Psoas muscle (tissue), 8 donors: ENCODE results near the gene ASB1. TPM values are rescaled to one million over a fixed set of nuclear protein-coding genes. Genes with fewer than 3 reads are reported as not detected.

Experiments used
- ATAC-seq, 4 donors: fragments of 200-7000 bp; cut with Tn5 transposase; one replicate each; pipeline ENCODE4 v1.9.1; 2020; ENCODE audit warnings: moderate library complexity in 3 of 4, mild to moderate bottlenecking in 2 of 4
- DNase-seq, 2 donors: peaks; one replicate each; pipeline ENCODE4 v3.0.0-alpha.2; 2020
- H3K27ac ChIP-seq: fragments of 200-600 bp; one replicate; pipeline ENCODE4 v1.8.0; 2022
- H3K27me3 ChIP-seq, 3 donors: fragments of 200-600 bp in 1 of 3; one replicate each; pipeline versions ENCODE4 v1.6.1 to v1.8.0; 2013 to 2022; ENCODE audit warnings: low read length in 2 of 3, mild to moderate bottlenecking in 2 of 3, moderate library complexity in 1 of 3; ENCODE audit not compliant: insufficient read depth in 3 of 3
- H3K36me3 ChIP-seq, 2 donors: fragments of 200-600 bp in 1 of 2; one replicate each; pipeline versions ENCODE4 v1.6.1 to v1.8.0; 2013 to 2022; ENCODE audit warnings: low read depth in 1 of 2, mild to moderate bottlenecking in 1 of 2, moderate library complexity in 1 of 2; ENCODE audit not compliant: insufficient read depth in 1 of 2
- H3K4me1 ChIP-seq: fragments of 200-600 bp; one replicate; pipeline ENCODE4 v1.8.0; 2022
- H3K4me3 ChIP-seq: fragments of 200-600 bp; one replicate; pipeline ENCODE4 v1.8.0; 2022; ENCODE audit warnings: mild to moderate bottlenecking
- H3K9me3 ChIP-seq: fragments of 200-600 bp; one replicate; pipeline ENCODE4 v1.8.0; 2022
- CTCF ChIP-seq: fragments of 200-600 bp; IDR thresholded peaks from one replicate; pipeline ENCODE4 v1.8.0; 2022; ENCODE audit warnings: antibody characterized with exemption
- WGBS, 3 donors: extraction: QIAGEN DNeasy Blood & Tissue Kit; methylation state at CpG; one replicate each; pipeline versions ENCODE4 v1.1.6 to v1.1.7; 2013; 5-methylcytosine and 5-hydroxymethylcytosine counted together
- intact Hi-C, 2 donors: fragments of 100-400 bp; cut with DNase I; formaldehyde crosslinking; loops; one replicate each; pipeline versions ENCODE4 v1.11.0 to v1.14.2; 2022
- polyA plus RNA-seq, 3 donors: library from polyadenylated mRNA; stranded (reverse); fragments of 200-250 nt; gene quantifications; one replicate each; pipeline ENCODE4 v1.2.3, GENCODE V29; 2013
- total RNA-seq, 4 donors: library from RNA; stranded (reverse); fragmentation: NEBNext Ultra II Directional in 2 of 4; extraction: Animal tissue kit (Norgen Biotek cat#: 25700) in 2 of 4; gene quantifications; one replicate each; pipeline versions ENCODE4 v1.2.1 to v1.2.4, GENCODE V29; 2021 to 2023
- donor health status: healthy with polysubstance abuse.
- donor health status: DM: no; HTN: no; CAD: no; lungs with moderate emphysema.
- donor health status: Bipolar disorder and iron deficiency.
- donor health status: healthy.
- donor health status: DM: yes; HTN: yes; CAD: no.
- donor health status: DM: no; HTN: no; CAD: no.
- donor health status: DM: no; HTN: no; CAD: no.
- donor health status: DM: yes; HTN: yes; CAD: no.

Gene ASB1
- total and polyA plus RNA-seq, 7 donors = 21.3 to 48.0 (median 42.7) TPM

- WGBS, 3 donors = 58 to 85% (median 66%) methylated on average over 8 of the region's 8 CpGs
These were observed 19.6 kb downstream of the ASB1 start for GRCh38 chr2:238446371-238446770.

GRCh38 chr2:238448031-238448955 is 21.6 kb downstream of the ASB1 start:
- Histone ChIP-seq H3K36me3 (peaks cover 0 to 59% of the 10 kb centered on the region in 2 donors), H3K4me3 (no peak overlapping the region), H3K27ac (no peak overlapping the region), H3K4me1 (peaks cover 18% of the 10 kb centered on the region), H3K27me3 (no peaks in the 10 kb centered on the region), H3K9me3 (no peaks in the 10 kb centered on the region)
- no peak for ATAC-seq
- TF ChIP-seq CTCF = no peak
- 85 to 87% (median 86%) methylated on average over 19 of the region's 19 CpGs for WGBS, 3 donors
- intact Hi-C loops = no loop called here
- DNase-seq = no peak

More at GRCh38 chr2:238446371-238446770, 19.6 kb downstream of the ASB1 start:
- Histone ChIP-seq H3K9me3 (no peaks in the 10 kb centered on the region), H3K27me3 (no peaks in the 10 kb centered on the region), H3K4me1 (peaks cover 18% of the 10 kb centered on the region), H3K27ac (no peak overlapping the region), H3K36me3 (peaks cover 0 to 48% of the 10 kb centered on the region in 2 donors), H3K4me3 (no peak overlapping the region)
- ATAC-seq = no peak
- intact Hi-C loops = no loop called here
- no peak for DNase-seq
- TF ChIP-seq CTCF = no peak

GRCh38 chr2:238449241-238449640 is 22.5 kb downstream of the ASB1 start:
- no peak for DNase-seq
- H3K9me3 ChIP-seq = no peaks in the 10 kb centered on the region
- H3K27ac ChIP-seq = no peak overlapping the region
- TF ChIP-seq CTCF = no peak
- peaks cover 0 to 57% of the 10 kb centered on the region in 2 donors for H3K36me3 ChIP-seq
- WGBS, 3 donors = 80 to 89% (median 84%) methylated on average over 8 of the region's 8 CpGs
- H3K27me3 ChIP-seq = no peaks in the 10 kb centered on the region
- ATAC-seq = no peak
- intact Hi-C loops = no loop called here
- H3K4me1 ChIP-seq = peaks cover 18% of the 10 kb centered on the region
- no peak overlapping the region for H3K4me3 ChIP-seq

- TF ChIP-seq CTCF = no peak
- WGBS, 3 donors = 39 to 53% (median 41%) methylated on average over 9 of the region's 9 CpGs
- no peak overlapping the region for H3K4me3 ChIP-seq
- peak; percentile 90 to 96 (median 94) for ATAC-seq
- H3K27me3 ChIP-seq = no peaks in the 10 kb centered on the region
- peaks cover 0 to 50% of the 10 kb centered on the region in 2 donors for H3K36me3 ChIP-seq
- no peaks in the 10 kb centered on the region for H3K9me3 ChIP-seq
- peak overlapping the region; percentile 74 for H3K27ac ChIP-seq
- DNase-seq = peak; percentile 78 to 91
- intact Hi-C loops = no loop called here
- peaks cover 18% of the 10 kb centered on the region for H3K4me1 ChIP-seq
These were observed 23.2 kb downstream of the ASB1 start for GRCh38 chr2:238449909-238450417.
